Ishikawa (cell line): Measurements from ENCODE around the gene MAST2.

Source experiments
- EP300 ChIP-seq: IDR thresholded peaks from 2 replicates; pipeline ENCODE4 v1.6.1; 2012; ENCODE audit warnings: borderline replicate concordance
- MAX ChIP-seq: IDR thresholded peaks from 2 replicates; pipeline ENCODE4 v1.6.1; 2012
- REST ChIP-seq: IDR thresholded peaks from 2 replicates; pipeline ENCODE4 v1.6.1; 2012; ENCODE audit warnings: low read depth, mild to moderate bottlenecking
- TEAD4 ChIP-seq: IDR thresholded peaks from 2 replicates; pipeline ENCODE4 v1.6.1; 2012
- USF1 ChIP-seq: IDR thresholded peaks from 2 replicates; pipeline ENCODE4 v1.6.1; 2012
- YY1 ChIP-seq: IDR thresholded peaks from 2 replicates; pipeline ENCODE4 v1.6.1; 2012; ENCODE audit warnings: low read depth

- no peak for TF ChIP-seq EP300
- TF ChIP-seq TEAD4 = no peak
- no peak for TF ChIP-seq REST
- no peak for TF ChIP-seq YY1
- TF ChIP-seq MAX = no peak
- TF ChIP-seq USF1 = no peak
Observed at GRCh38 chr1:45930258-45931150, 127.1 kb downstream of the MAST2 start.
